CD4-positive, alpha-beta T cell (primary cell): ENCODE data around the gene UGT1A9. TPM values are rescaled to one million over a fixed set of nuclear protein-coding genes. Genes with fewer than 3 reads are reported as not detected.

Experiments
- ATAC-seq: fragments of 200-7000 bp; cut with Tn5 transposase; one replicate; pipeline ENCODE4 v1.10.0; 2022; ENCODE audit warnings: mild to moderate bottlenecking; ENCODE audit not compliant: poor library complexity
- CTCF ChIA-PET: fragments of 350-600 bp; sonication (Branson Sonifier 250); formaldehyde crosslinking; loops from one replicate; lab custom pipeline; 2021; ENCODE audit warnings: antibody characterized with exemption, inconsistent platforms; lab: Charles Lee
- POLR2A ChIA-PET: fragments of 350-600 bp; sonication (Branson Sonifier 250); formaldehyde crosslinking; loops from one replicate; lab custom pipeline; 2021; ENCODE audit warnings: antibody characterized with exemption, inconsistent platforms; lab: Charles Lee
- DNase-seq, 14 experiments: peaks; one replicate each; pipeline ENCODE4 v3.0.0-alpha.2; 2013 to 2020; ENCODE audit warnings: mixed read lengths in 2 of 14
- H3K27ac ChIP-seq, 2 donors: one replicate each; pipeline versions ENCODE4 v1.5.1 to v1.7.0; 2013; ENCODE audit warnings: low read length in 2 of 2, low read depth in 1 of 2, mild to moderate bottlenecking in 1 of 2
- H3K27me3 ChIP-seq, 2 experiments: 1 replicate in 1 of 2; 2 replicates in 1 of 2; pipeline versions ENCODE4 v1.6.1 to v1.7.0; 2013; ENCODE audit warnings: low read length in 2 of 2, control low read depth in 1 of 2, mild to moderate bottlenecking in 1 of 2, moderate library complexity in 1 of 2; ENCODE audit not compliant: insufficient read depth in 2 of 2, control insufficient read depth in 1 of 2
- H3K36me3 ChIP-seq: one replicate; pipeline ENCODE4 v1.6.1; 2013; ENCODE audit warnings: low read length, control low read depth; ENCODE audit not compliant: insufficient read depth
- H3K4me1 ChIP-seq: one replicate; pipeline ENCODE4 v1.6.1; 2013; ENCODE audit warnings: low read length, control low read depth; ENCODE audit not compliant: insufficient read depth
- H3K4me3 ChIP-seq: one replicate; pipeline ENCODE4 v1.5.1; 2013; ENCODE audit warnings: mild to moderate bottlenecking, low read length, moderate library complexity
- H3K9me3 ChIP-seq, 2 experiments: 1 replicate in 1 of 2; 2 replicates in 1 of 2; pipeline versions ENCODE4 v1.6.1 to v1.7.0; 2013; ENCODE audit warnings: low read length in 2 of 2, mild to moderate bottlenecking in 2 of 2, control low read depth in 1 of 2, moderate library complexity in 1 of 2; ENCODE audit not compliant: control insufficient read depth in 1 of 2, insufficient read depth in 1 of 2
- H3K27ac Mint-ChIP-seq: one replicate; pipeline ENCODE4 v1.8.0; 2020; ENCODE audit warnings: mixed read lengths
- H3K27me3 Mint-ChIP-seq: one replicate; pipeline ENCODE4 v1.8.0; 2021; ENCODE audit warnings: mixed read lengths
- H3K36me3 Mint-ChIP-seq: one replicate; pipeline ENCODE4 v1.8.0; 2021; ENCODE audit warnings: low read depth, mixed read lengths
- H3K4me1 Mint-ChIP-seq: one replicate; pipeline ENCODE4 v1.8.0; 2021; ENCODE audit warnings: low read depth, mixed read lengths
- H3K4me3 Mint-ChIP-seq: one replicate; pipeline ENCODE4 v1.8.0; 2020; ENCODE audit warnings: mild to moderate bottlenecking, mixed read lengths
- H3K9me3 Mint-ChIP-seq: one replicate; pipeline ENCODE4 v1.8.0; 2020; ENCODE audit warnings: mixed read lengths
- intact Hi-C, 2 experiments: fragments of 100-400 bp; cut with DNase I in 1 of 2; cut with micrococcal nuclease in 1 of 2; formaldehyde crosslinking; loops; one replicate each; pipeline versions ENCODE4 v1.15.1 to v1.9.0; 2023 to 2025; cut with DNase I, micrococcal nuclease
- total RNA-seq, 174 experiments: library from RNA in 2 of 174; stranded (reverse) in 2 of 174; gene quantifications; one replicate each; pipeline ENCODE4 v1.2.3 and lab custom pipeline; 2021 to 2026
- TF ChIP-seq, protein P1 (sequence below): fragments of 200-600 bp; IDR thresholded peaks from one replicate; pipeline ENCODE4 v1.8.0; 2022; ENCODE audit warnings: antibody characterized with exemption, mild to moderate bottlenecking

Gene UGT1A9
- total RNA-seq, 2 experiments from 2014 or later: not detected

GRCh38 chr2:233650981-233651380 is 20.7 kb upstream of the UGT1A9 start:
- ATAC-seq: no peak
- TF ChIP-seq, protein P1, sequence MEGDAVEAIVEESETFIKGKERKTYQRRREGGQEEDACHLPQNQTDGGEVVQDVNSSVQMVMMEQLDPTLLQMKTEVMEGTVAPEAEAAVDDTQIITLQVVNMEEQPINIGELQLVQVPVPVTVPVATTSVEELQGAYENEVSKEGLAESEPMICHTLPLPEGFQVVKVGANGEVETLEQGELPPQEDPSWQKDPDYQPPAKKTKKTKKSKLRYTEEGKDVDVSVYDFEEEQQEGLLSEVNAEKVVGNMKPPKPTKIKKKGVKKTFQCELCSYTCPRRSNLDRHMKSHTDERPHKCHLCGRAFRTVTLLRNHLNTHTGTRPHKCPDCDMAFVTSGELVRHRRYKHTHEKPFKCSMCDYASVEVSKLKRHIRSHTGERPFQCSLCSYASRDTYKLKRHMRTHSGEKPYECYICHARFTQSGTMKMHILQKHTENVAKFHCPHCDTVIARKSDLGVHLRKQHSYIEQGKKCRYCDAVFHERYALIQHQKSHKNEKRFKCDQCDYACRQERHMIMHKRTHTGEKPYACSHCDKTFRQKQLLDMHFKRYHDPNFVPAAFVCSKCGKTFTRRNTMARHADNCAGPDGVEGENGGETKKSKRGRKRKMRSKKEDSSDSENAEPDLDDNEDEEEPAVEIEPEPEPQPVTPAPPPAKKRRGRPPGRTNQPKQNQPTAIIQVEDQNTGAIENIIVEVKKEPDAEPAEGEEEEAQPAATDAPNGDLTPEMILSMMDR: no peak
- Mint-ChIP-seq H3K27me3 (peaks cover 51% of the 10 kb centered on the region), H3K9me3 (peaks cover 6% of the 10 kb centered on the region), H3K4me3 (no peak overlapping the region), H3K36me3 (no peaks in the 10 kb centered on the region), H3K27ac (no peak overlapping the region), H3K4me1 (no peaks in the 10 kb centered on the region)
- peaks cover 0 to 4% of the 10 kb centered on the region in 2 experiments for H3K27me3 ChIP-seq
- intact Hi-C loops: no loop called here
- DNase-seq: no peak
- CTCF ChIA-PET: no interaction called here
- no peak overlapping the region for H3K27ac ChIP-seq
- H3K4me3 ChIP-seq: no peak overlapping the region
- H3K4me1 ChIP-seq: no peaks in the 10 kb centered on the region
- no peaks in the 10 kb centered on the region for H3K36me3 ChIP-seq
- POLR2A ChIA-PET: no interaction called here
- H3K9me3 ChIP-seq: peaks cover 2 to 3% of the 10 kb centered on the region in 2 experiments

DNA sequence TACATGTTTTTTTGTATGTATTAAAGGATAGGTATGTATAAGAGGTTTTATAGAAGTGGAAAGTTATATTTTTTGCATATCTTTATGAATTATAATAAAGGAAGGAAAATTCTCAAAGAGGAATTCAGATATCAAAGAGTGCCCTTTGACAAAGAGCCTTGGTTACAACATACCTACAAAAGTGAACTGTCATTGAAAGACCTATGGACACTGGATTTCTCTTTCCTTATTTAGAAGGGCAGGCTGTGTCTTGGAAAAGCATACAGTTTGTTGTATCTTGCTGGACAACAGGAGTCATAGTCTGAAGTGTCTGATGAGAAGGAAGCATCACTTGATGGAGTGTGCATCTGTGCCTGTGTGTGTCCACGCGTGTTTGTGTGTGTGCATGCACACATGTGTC is 20.3 kb upstream of the UGT1A9 start:
- H3K27ac ChIP-seq: no peak overlapping the region
- H3K4me1 ChIP-seq: no peaks in the 10 kb centered on the region
- H3K4me1 Mint-ChIP-seq: no peaks in the 10 kb centered on the region
- H3K9me3 Mint-ChIP-seq: peaks cover 4% of the 10 kb centered on the region
- no peak for DNase-seq
- no peak for ATAC-seq
- peaks cover 49% of the 10 kb centered on the region for H3K27me3 Mint-ChIP-seq
- TF ChIP-seq, protein P1: no peak
- no peak overlapping the region for H3K27ac Mint-ChIP-seq
- no peaks in the 10 kb centered on the region for H3K36me3 ChIP-seq
- H3K9me3 ChIP-seq: no peaks in the 10 kb centered on the region
- intact Hi-C loops: no loop called here
- H3K4me3 ChIP-seq: no peak overlapping the region
- CTCF ChIA-PET: no interaction called here
- H3K36me3 Mint-ChIP-seq: no peaks in the 10 kb centered on the region
- H3K27me3 ChIP-seq: peaks cover 0 to 4% of the 10 kb centered on the region in 2 experiments
- POLR2A ChIA-PET: no interaction called here
- H3K4me3 Mint-ChIP-seq: no peak overlapping the region

DNA sequence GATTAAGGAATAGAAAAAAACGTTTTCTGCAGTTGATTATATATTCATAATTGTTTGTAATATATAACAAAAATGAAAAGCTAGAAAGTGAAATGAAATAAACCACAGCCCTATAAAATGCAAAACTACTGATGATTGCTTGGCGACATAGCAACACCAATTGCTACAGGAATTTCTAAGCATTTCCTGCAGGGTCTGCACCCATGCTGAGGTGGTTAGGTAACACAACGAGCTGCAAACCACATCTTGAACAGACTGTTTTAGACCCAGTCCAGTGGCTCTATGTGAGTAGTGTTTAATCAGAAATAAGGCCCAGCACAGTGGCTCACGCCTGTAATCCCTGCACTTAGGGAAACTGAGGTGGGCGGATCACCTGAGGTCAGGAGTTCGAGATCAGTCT is 17.2 kb upstream of the UGT1A9 start:
- Histone ChIP-seq H3K4me1 (no peaks in the 10 kb centered on the region), H3K27me3 (peaks cover 0 to 4% of the 10 kb centered on the region in 2 experiments), H3K27ac (no peak overlapping the region), H3K4me3 (no peak overlapping the region), H3K9me3 (no peaks in the 10 kb centered on the region), H3K36me3 (no peaks in the 10 kb centered on the region)
- TF ChIP-seq, protein P1: no peak
- Mint-ChIP-seq H3K4me3 (no peak overlapping the region), H3K4me1 (no peaks in the 10 kb centered on the region), H3K36me3 (no peaks in the 10 kb centered on the region), H3K27me3 (peaks cover 40% of the 10 kb centered on the region), H3K27ac (no peak overlapping the region), H3K9me3 (no peaks in the 10 kb centered on the region)
- no peak for DNase-seq
- ATAC-seq: no peak
- CTCF ChIA-PET: no interaction called here
- POLR2A ChIA-PET: no interaction called here
- intact Hi-C loops: no loop called here
